GM21723 (cell line): ENCODE data around the gene SH3RF2.
A peak's percentile ranks its signal among the peaks of the same experiment; 100 is the strongest.

Source experiments
- ATAC-seq: cut with Tn5 transposase; IDR thresholded peaks from one replicate; pipeline ENCODE4 v1.9.1; 2021; ENCODE audit warnings: mild to moderate bottlenecking, moderate library complexity; ENCODE audit not compliant: unreplicated experiment

The SH3RF2 gene

GRCh38 chr5:146032911-146033310, 96.5 kb downstream of the SH3RF2 start:
- no peak for ATAC-seq

- ATAC-seq = no peak
These were observed 97.7 kb downstream of the SH3RF2 start for GRCh38 chr5:146034127-146034526.

- no peak for ATAC-seq
These were observed 98.2 kb downstream of the SH3RF2 start for GRCh38 chr5:146034605-146035004.

GRCh38 chr5:146039420-146039819, 103.0 kb downstream of the SH3RF2 start:
- no peak for ATAC-seq

GRCh38 chr5:146040527-146040926, 104.1 kb downstream of the SH3RF2 start:
- ATAC-seq = no peak

GRCh38 chr5:146041180-146041789, 104.9 kb downstream of the SH3RF2 start:
- peak; percentile 82 for ATAC-seq

- no peak for ATAC-seq
These were observed 106.4 kb downstream of the SH3RF2 start for GRCh38 chr5:146042628-146043279.

- ATAC-seq = no peak
These were observed 107.3 kb downstream of the SH3RF2 start for GRCh38 chr5:146043722-146044121.

- ATAC-seq = no peak
These were observed 111.0 kb downstream of the SH3RF2 start for GRCh38 chr5:146047396-146047795.

- no peak for ATAC-seq
These were observed 112.8 kb downstream of the SH3RF2 start for GRCh38 chr5:146048994-146049703.

GRCh38 chr5:146049704-146050026, 113.3 kb downstream of the SH3RF2 start:
- ATAC-seq = no peak

GRCh38 chr5:146050086-146050485, 113.7 kb downstream of the SH3RF2 start:
- ATAC-seq = no peak

- no peak for ATAC-seq
These were observed 115.3 kb downstream of the SH3RF2 start for GRCh38 chr5:146051678-146052077.

GRCh38 chr5:146052780-146053179, 116.4 kb downstream of the SH3RF2 start:
- ATAC-seq = no peak

- no peak for ATAC-seq
These were observed 119.1 kb downstream of the SH3RF2 start for GRCh38 chr5:146055432-146055831.

- no peak for ATAC-seq
These were observed 123.3 kb downstream of the SH3RF2 start for GRCh38 chr5:146059460-146060220.

- no peak for ATAC-seq
These were observed 123.8 kb downstream of the SH3RF2 start for GRCh38 chr5:146060221-146060585.

GRCh38 chr5:146066968-146067367, 130.6 kb downstream of the SH3RF2 start:
- no peak for ATAC-seq

- ATAC-seq = no peak
These were observed 131.8 kb downstream of the SH3RF2 start for GRCh38 chr5:146068206-146068605.

- ATAC-seq = peak; percentile 73
These were observed 132.8 kb downstream of the SH3RF2 start for GRCh38 chr5:146068977-146069779.

- ATAC-seq = peak; percentile 74
These were observed 133.4 kb downstream of the SH3RF2 start for GRCh38 chr5:146069780-146070099.
